PC-9 (cell line): ENCODE data around the gene LMAN2. TPM values are rescaled to one million over a fixed set of nuclear protein-coding genes. Genes with fewer than 3 reads are reported as not detected.

Experiments
- BruUV-seq: library from RNA; stranded (reverse); fragments of 400-500 nt; replicated peaks from 2 replicates; lab custom pipeline; 2021; lab: Mats Ljungman, UMichigan
- CTCF ChIA-PET: fragments of 300-600 bp; sonication (Branson Sonifier 250); formaldehyde crosslinking; loops from one replicate; lab custom pipeline; 2022; ENCODE audit warnings: antibody characterized with exemption; lab: Charles Lee
- POLR2A ChIA-PET: fragments of 300-600 bp; sonication (Branson Sonifier 250); formaldehyde crosslinking; loops from one replicate; lab custom pipeline; 2022; ENCODE audit warnings: antibody characterized with exemption; ENCODE audit not compliant: unreplicated experiment; lab: Charles Lee
- DNase-seq, 2 experiments: peaks; one replicate each; pipeline versions ENCODE4 v3.0.0 to v3.0.0-alpha.2; 2015 to 2022; ENCODE audit warnings: mixed read lengths in 1 of 2
- H2AFZ ChIP-seq: fragments of 200-600 bp; sonication (generic); 2 replicates; pipeline ENCODE4 v1.8.1; 2017; ENCODE audit warnings: antibody characterized with exemption
- H3F3A ChIP-seq: fragments of 200-600 bp; sonication (generic); 2 replicates; pipeline ENCODE4 v1.8.1; 2017; ENCODE audit warnings: antibody characterized with exemption, mild to moderate bottlenecking, low read depth; ENCODE audit not compliant: insufficient read depth
- H3K27ac ChIP-seq: fragments of 200-600 bp; sonication (generic); 2 replicates; pipeline ENCODE4 v1.6.1; 2016; ENCODE audit warnings: mixed run types
- H3K27me3 ChIP-seq: fragments of 200-600 bp; sonication (generic); 2 replicates; pipeline ENCODE4 v1.6.1; 2016; ENCODE audit warnings: low read depth, mixed run types; ENCODE audit not compliant: insufficient read depth
- H3K36me3 ChIP-seq: fragments of 200-600 bp; sonication (generic); 2 replicates; pipeline ENCODE4 v1.6.1; 2016; ENCODE audit warnings: low read depth, mixed run types
- H3K4me1 ChIP-seq: fragments of 200-600 bp; sonication (generic); replicated peaks from 2 replicates; pipeline ENCODE4 v1.6.1; 2016; ENCODE audit warnings: mixed run types; ENCODE audit not compliant: insufficient read depth
- H3K4me2 ChIP-seq: fragments of 200-600 bp; sonication (generic); 2 replicates; pipeline ENCODE4 v1.6.1; 2017; ENCODE audit warnings: mixed run types
- H3K4me3 ChIP-seq: fragments of 200-600 bp; sonication (generic); 2 replicates; pipeline ENCODE4 v1.6.1; 2016; ENCODE audit warnings: mixed run types
- H3K79me2 ChIP-seq: fragments of 200-600 bp; sonication (generic); 2 replicates; pipeline ENCODE4 v1.6.1; 2017; ENCODE audit warnings: low read depth, mixed run types
- H3K9me2 ChIP-seq: fragments of 200-600 bp; sonication (generic); 2 replicates; pipeline ENCODE4 v1.8.1; 2017; ENCODE audit warnings: mild to moderate bottlenecking; ENCODE audit not compliant: insufficient read depth
- H3K9me3 ChIP-seq: fragments of 200-600 bp; sonication (generic); 2 replicates; pipeline ENCODE4 v1.8.1; 2016; ENCODE audit warnings: low read depth; ENCODE audit not compliant: insufficient read depth
- H4K20me1 ChIP-seq: fragments of 200-600 bp; sonication (generic); 2 replicates; pipeline ENCODE4 v1.8.1; 2017; ENCODE audit not compliant: insufficient read depth
- EZH2 ChIP-seq: fragments of 200-600 bp; sonication (generic); IDR thresholded peaks from 2 replicates; pipeline ENCODE4 v1.8.0; 2017; ENCODE audit warnings: antibody characterized with exemption, low read depth
- intact Hi-C: fragments of 100-400 bp; cut with micrococcal nuclease; formaldehyde crosslinking; loops from one replicate; pipeline ENCODE4 v1.10.0; 2022; ENCODE audit not compliant: unreplicated experiment
- total RNA-seq: library from RNA; stranded (reverse); gene quantifications from 2 replicates; pipeline ENCODE4 v1.2.3, GENCODE V29; 2021
- TF ChIP-seq, protein P1 (sequence below): fragments of 200-600 bp; sonication (generic); conservative IDR thresholded peaks from 2 replicates; pipeline ENCODE4 v1.6.1; 2017; ENCODE audit warnings: mixed run types, antibody characterized with exemption, mild to moderate bottlenecking, moderate library complexity

The LMAN2 gene
- total RNA-seq, 1 experiment from 2014 or later, result 153 TPM

DNA sequence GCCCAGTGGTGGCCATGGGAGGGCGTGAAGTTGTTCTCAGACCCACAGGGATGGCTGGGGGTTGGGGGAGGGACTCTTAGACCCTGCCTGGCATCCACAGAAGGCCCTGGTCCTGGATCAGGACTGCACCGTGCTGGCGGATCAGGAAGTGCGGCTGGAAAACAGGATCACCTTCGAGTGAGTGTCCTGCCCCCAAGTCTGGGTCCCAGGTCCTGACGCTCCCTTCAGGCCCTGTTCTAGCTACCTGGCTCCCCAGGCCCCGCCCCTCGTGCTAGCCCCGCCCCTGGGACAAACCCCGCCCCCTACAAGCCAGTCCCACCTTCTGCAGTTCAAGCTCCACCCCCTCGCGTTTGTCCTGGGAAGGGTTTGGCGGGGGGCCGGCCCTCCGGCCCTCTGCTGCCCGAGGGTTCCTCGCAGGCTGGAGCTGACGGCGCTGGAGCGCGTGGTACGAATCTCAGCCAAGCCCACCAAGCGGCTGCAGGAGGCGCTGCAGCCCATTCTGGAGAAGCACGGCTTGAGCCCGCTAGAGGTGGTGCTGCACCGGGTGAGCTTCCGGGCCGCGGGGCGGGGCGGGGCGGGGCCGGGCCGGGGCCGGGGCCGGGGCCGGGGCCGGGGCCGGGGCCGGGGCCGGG, 19.1 kb upstream of the LMAN2 start:
- CTCF ChIA-PET, result interaction anchor here (0.6 to 2.0 kb wide), 17 partner anchors 8 to 834 kb away, joined by 3 to 42 read pairs (median 5); partner anchors contain the start of genes GRK6, LMAN2, PDLIM7 and RNF44
- Histone ChIP-seq H3K9me3 (no peaks in the 10 kb centered on the region), H3K27me3 (no peaks in the 10 kb centered on the region), H3K9me2 (no peaks in the 10 kb centered on the region), H2AFZ (no peak overlapping the region), H3K79me2 (no peaks in the 10 kb centered on the region), H3K36me3 (no peaks in the 10 kb centered on the region), H3K27ac (no peak overlapping the region), H3K4me1 (peaks cover 11% of the 10 kb centered on the region), H3F3A (peaks cover 11% of the 10 kb centered on the region; the same call in 1 of the 2 replicates), H4K20me1 (no peaks in the 10 kb centered on the region), H3K4me2 (peak overlapping the region; percentile 94), H3K4me3 (peak overlapping the region; percentile 54; the same call in 1 of the 2 replicates)
- DNase-seq, result peak; percentile 86 to 95
- intact Hi-C loops, result no loop called here
- TF ChIP-seq, protein P1, sequence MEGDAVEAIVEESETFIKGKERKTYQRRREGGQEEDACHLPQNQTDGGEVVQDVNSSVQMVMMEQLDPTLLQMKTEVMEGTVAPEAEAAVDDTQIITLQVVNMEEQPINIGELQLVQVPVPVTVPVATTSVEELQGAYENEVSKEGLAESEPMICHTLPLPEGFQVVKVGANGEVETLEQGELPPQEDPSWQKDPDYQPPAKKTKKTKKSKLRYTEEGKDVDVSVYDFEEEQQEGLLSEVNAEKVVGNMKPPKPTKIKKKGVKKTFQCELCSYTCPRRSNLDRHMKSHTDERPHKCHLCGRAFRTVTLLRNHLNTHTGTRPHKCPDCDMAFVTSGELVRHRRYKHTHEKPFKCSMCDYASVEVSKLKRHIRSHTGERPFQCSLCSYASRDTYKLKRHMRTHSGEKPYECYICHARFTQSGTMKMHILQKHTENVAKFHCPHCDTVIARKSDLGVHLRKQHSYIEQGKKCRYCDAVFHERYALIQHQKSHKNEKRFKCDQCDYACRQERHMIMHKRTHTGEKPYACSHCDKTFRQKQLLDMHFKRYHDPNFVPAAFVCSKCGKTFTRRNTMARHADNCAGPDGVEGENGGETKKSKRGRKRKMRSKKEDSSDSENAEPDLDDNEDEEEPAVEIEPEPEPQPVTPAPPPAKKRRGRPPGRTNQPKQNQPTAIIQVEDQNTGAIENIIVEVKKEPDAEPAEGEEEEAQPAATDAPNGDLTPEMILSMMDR, result peak; percentile 66
- TF ChIP-seq EZH2, result no peak
- POLR2A ChIA-PET, result interaction anchor here (0.6 to 1.1 kb wide), 7 partner anchors 19 to 707 kb away, joined by 3 to 16 read pairs (median 6); no protein-coding TSS in a partner anchor
- no TSS peak for BruUV-seq

DNA sequence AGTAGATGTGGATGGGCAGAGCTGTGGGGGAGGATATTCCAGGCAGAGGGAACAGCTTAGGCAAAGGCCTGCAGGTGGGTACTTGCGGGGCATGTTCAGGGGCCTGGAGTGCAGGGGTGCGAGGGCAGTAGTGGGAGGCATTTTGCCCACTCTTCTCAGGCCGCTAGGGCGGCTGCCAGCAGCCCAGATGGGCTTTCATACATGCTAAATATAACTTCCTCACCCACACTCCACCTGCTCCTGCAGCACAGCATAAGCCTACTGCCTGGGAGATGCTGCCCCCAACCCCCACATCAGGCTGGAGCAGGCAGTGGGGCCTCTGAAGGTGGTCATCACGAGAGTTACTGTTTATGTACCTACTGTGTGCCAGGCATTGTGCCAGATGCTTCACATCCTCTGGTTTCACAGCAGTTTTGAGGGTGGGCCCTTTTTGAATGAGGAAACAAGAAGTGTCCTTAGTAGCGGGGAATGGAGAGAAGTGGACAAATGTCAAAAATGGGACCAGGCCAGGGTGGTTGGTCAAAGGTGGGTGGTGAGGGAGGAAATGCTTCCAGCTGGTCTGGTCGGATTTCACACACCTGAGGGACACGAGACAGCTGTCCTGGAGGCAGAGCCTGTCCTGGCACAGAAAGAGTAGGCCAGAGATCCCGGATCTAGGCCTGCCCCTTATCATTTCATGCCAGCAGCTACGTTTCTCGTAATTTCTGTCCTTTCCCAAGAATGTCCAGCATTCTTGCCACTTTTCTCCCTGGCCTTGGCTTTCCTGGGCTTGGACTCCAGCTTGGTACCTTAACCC, 18.4 kb upstream of the LMAN2 start:
- no peak for DNase-seq
- TF ChIP-seq, protein P1, result no peak
- no peak for TF ChIP-seq EZH2
- ChIA-PET CTCF (interaction anchor here (0.6 to 2.0 kb wide), 17 partner anchors 9 to 833 kb away, joined by 3 to 42 read pairs (median 5); partner anchors contain the start of genes GRK6, LMAN2, PDLIM7 and RNF44), POLR2A (interaction anchor here (1.0 to 1.1 kb wide), 3 partner anchors 20 to 35 kb away, joined by 3 to 16 read pairs (median 5); no protein-coding TSS in a partner anchor)
- Histone ChIP-seq H3K4me1 (peaks cover 11% of the 10 kb centered on the region), H3K27me3 (no peaks in the 10 kb centered on the region), H3K27ac (no peak overlapping the region), H3K4me3 (no peak overlapping the region; the same call in 1 of the 2 replicates), H3K4me2 (peak overlapping the region; percentile 94), H4K20me1 (no peaks in the 10 kb centered on the region), H3K9me3 (no peaks in the 10 kb centered on the region), H3F3A (peaks cover 16% of the 10 kb centered on the region; the same call in 1 of the 2 replicates), H2AFZ (no peak overlapping the region), H3K79me2 (no peaks in the 10 kb centered on the region), H3K36me3 (no peaks in the 10 kb centered on the region), H3K9me2 (no peaks in the 10 kb centered on the region)
- BruUV-seq, result no TSS peak
- intact Hi-C loops, result no loop called here
